ENCODE results near the gene TERT.
"Not testable (repeated sequence)": the region's sequence is repeated elsewhere in the genome, so short reads cannot be mapped to it uniquely, and the experiment has no call there.

TERT gene

GRCh38 chr5:1293416-1294205, 1.3 kb downstream of the TERT start:
- DNase-seq = no peak

- no peak for DNase-seq
Observed at GRCh38 chr5:1292846-1293415, 1.9 kb downstream of the TERT start.

- DNase-seq = no peak
Observed at GRCh38 chr5:1292139-1292538, 2.7 kb downstream of the TERT start.

- no peak for DNase-seq
Observed at GRCh38 chr5:1291611-1292080, 3.2 kb downstream of the TERT start.

- DNase-seq = not testable (repeated sequence)
Observed at GRCh38 chr5:1290956-1291355, 3.9 kb downstream of the TERT start.

- not testable (repeated sequence) for DNase-seq
Observed at GRCh38 chr5:1289559-1289958, 5.3 kb downstream of the TERT start.

- no peak for DNase-seq
Observed at GRCh38 chr5:1288439-1289335, 6.2 kb downstream of the TERT start.

GRCh38 chr5:1285883-1286291, 9.0 kb downstream of the TERT start:
- DNase-seq = no peak

- no peak for DNase-seq
Observed at GRCh38 chr5:1285141-1285540, 9.7 kb downstream of the TERT start.

- DNase-seq = not testable (repeated sequence)
Observed at GRCh38 chr5:1284336-1284970, 10.4 kb downstream of the TERT start.

- not testable (repeated sequence) for DNase-seq
Observed at GRCh38 chr5:1283729-1284041, 11.2 kb downstream of the TERT start.

- not testable (repeated sequence) for DNase-seq
Observed at GRCh38 chr5:1282993-1283728, 11.7 kb downstream of the TERT start.

GRCh38 chr5:1282131-1282992, 12.5 kb downstream of the TERT start:
- no peak for DNase-seq

- no peak for DNase-seq
Observed at GRCh38 chr5:1281038-1281882, 13.6 kb downstream of the TERT start.

- no peak for DNase-seq
Observed at GRCh38 chr5:1280177-1281037, 14.5 kb downstream of the TERT start.

- no peak for DNase-seq
Observed at GRCh38 chr5:1279443-1280151, 15.3 kb downstream of the TERT start.

GRCh38 chr5:1278656-1279442, 16.0 kb downstream of the TERT start:
- DNase-seq = no peak

GRCh38 chr5:1278216-1278615, 16.7 kb downstream of the TERT start:
- DNase-seq = no peak
